NCI-H748 (cell line): ENCODE results near the gene TMEM41B.
A peak's percentile ranks its signal among the peaks of the same experiment; 100 is the strongest.

Experiments
- DNase-seq: peaks from one replicate; lab custom pipeline; 2025; ENCODE audit not compliant: unreplicated experiment; lab: John Stamatoyannopoulos, UW

Gene TMEM41B

DNA sequence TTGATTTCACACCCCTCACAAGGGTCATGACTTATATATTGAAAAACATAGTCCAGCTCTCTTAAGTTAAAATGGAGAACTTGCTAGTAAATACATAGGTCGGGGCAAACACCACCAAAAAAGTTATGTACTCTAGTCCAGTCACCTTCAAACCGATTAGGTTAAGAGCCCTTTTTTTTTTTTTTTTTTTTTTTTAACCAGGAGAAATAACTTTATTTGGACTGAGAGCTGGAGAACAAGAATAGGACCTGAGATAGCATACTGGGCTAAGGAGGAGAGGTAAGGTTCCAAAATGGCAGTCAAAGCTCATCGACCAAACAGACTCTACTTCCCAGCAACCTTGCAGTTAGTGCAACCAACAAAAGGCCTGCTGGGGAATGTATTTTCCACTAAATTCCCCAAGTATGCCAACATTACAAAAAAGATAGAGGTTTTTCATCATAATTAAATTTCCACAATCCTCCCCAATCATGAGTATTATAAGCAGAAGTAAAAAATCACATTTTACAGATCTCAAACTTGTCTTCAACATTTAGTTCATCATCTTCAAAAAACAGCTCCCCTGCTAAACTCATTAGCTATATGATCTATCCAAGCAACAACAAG lies 3.8 kb downstream of the TMEM41B start:
- no peak for DNase-seq

DNA sequence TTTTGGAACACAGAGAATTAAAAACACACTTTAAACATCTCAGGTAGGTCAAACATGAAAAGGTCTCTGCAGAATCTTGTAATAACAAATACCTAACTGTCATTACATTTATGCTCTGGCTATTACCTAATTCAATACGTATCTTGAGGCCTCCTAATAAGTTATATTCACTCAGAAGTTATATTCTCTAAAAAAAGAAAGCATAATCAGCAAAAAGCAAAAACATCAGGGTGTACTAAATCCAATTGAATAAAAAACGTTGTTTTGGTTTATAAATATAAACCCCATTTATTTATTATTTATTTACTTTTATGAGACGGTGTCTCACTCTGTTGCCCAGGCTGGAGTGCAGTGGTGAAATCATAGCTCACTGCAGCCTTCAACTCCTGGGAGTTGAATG lies 10.2 kb downstream of the TMEM41B start:
- no peak for DNase-seq

DNA sequence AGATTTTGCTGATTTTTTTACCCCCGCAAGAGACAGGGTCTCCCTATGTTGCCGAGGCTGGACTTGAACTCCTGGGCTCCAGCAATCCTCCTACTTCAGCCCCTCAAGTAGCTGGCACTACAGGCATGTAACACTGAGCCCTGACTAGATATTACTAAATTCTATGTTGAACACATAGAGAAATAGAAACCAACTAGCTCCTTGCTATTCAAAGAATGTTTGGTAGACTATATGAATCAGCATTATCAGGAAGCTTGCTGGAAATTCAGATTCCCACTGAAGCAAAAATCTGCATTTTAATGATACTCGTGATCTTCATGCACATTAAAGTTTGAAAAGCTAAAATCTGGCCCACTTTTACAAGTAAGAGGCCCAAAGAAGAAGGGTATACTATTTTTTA lies 11.9 kb downstream of the TMEM41B start:
- no peak for DNase-seq

GRCh38 chr11:9301720-9302119 lies 12.7 kb downstream of the TMEM41B start:
- no peak for DNase-seq

DNA sequence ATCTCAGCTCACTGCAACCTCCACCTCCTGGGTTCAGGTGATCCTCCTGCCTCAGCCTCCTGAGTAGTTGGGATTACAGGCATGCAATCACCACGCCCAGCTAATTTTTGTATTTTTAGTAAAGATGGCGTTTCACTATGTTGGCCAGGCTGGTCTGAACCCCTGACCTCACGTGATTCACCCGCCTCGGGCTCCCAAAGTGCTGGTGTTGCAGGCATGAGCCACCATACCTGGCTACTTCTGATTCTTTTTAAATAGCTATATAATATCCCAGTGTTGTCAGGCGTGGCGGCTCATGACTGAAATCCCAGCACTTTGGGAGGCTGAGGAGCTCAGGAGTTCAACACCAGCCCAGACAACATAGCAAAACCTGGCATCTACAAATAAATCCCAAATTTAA lies 20.7 kb downstream of the TMEM41B start:
- no peak for DNase-seq

DNA sequence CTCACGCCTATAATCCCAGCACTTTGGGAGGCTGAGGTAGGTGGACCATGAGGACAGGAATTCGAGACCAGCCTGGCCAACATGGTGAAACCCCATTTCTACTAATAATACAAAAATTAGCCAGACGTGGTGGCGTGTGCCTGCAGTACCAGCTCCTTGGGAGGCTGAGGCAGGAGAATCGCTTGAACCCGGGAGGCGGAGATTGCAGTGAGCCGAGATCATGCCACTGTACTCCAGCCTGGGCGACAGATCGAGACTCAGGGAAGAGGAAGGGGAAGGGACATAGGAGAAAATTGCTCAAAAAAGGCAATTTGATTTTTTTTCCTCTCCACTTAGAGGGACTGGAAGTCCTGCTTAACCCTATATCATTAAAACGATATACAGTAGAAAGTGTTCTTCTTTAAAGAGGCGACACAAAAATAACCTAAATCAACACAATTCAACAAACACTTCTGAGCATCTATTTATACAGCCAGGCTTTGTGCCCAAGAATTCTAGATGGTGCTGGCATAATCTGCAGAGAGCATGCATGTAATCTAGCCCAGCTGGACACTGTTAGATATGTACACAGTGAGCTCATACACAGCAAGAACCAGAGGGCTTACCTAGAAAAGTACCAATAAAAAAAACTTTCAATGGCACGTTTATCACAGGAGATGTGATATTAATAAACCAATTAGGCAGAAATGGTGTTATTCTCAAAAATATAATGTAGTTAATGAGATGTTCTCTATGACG lies 28.4 kb downstream of the TMEM41B start:
- DNase-seq: no peak

DNA sequence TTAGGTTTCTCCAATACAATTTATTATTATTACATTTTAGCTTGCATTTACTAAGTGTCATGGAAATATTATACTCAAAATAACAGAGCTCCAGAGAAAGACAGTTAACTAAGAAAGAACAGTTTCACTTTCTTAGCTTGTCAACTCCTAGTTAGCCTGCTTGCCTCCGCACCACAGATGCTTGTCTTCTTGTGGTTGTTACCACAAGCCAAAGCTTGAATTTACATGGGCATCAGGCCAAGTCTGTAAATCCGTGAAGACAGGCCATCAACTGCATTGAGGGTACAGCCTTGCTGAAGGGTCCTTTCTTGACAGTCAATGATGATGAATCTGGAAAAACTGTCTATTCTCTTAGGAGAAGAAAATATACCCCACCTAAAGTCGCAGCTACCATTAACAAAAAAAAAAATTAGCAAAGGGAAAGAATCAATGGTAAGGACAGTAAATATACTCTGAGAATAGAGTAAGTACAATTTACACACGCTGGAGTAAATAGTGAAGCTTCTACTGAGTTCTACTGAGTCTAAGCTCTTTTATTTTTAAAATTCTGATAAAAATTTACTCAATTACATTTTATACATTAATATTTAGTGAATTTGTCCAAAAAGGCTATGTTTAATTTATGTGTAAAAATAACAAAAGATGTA lies 33.6 kb downstream of the TMEM41B start:
- no peak for DNase-seq

GRCh38 chr11:9277176-9277575 lies 37.2 kb downstream of the TMEM41B start:
- no peak for DNase-seq

GRCh38 chr11:9276571-9276970 lies 37.8 kb downstream of the TMEM41B start:
- DNase-seq: peak; percentile 30

GRCh38 chr11:9274499-9275258 lies 39.7 kb downstream of the TMEM41B start:
- no peak for DNase-seq

DNA sequence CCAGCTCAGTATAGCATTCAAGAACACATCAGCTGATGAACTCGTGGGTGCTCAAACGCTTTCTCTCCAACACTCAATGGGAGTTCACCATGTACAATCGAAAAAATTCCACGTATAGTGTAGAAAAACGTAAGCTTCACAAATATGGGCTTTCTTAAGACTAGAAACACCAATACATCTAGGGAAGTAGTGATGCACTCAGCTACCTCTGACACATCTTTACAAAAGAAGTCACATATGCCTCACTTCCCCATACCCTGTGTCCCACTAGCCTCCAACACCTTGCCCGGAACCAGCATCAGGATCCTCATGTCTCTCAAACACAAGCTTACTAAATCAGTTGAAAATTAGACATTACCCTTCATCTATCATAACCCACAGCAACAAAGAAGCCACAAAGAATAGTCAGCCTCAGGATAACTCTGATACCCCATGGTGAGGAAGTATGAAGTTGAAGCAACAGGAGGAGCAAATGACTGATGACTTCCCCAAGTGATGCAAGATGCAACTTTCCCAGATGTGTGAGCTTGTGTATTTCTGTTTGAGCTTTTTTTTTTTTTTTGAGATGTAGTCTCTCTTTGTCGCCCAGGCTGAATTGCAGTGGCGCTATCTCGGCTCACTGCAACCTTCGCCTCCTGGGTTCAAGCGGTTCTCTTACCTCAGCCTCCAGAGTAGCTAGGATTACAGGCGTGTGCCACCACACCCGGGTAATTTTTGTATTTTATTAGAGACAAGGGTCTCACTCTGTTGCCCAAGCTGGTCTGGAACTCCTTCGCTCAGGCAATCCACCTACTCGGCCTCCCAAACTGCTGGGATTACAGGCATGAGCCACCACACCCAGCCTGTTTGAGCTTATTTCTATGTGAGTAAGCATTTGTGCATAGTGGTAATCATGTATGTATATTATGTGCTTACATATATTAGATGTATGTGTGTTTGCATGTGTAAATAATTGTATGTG lies 40.7 kb downstream of the TMEM41B start:
- DNase-seq: no peak

DNA sequence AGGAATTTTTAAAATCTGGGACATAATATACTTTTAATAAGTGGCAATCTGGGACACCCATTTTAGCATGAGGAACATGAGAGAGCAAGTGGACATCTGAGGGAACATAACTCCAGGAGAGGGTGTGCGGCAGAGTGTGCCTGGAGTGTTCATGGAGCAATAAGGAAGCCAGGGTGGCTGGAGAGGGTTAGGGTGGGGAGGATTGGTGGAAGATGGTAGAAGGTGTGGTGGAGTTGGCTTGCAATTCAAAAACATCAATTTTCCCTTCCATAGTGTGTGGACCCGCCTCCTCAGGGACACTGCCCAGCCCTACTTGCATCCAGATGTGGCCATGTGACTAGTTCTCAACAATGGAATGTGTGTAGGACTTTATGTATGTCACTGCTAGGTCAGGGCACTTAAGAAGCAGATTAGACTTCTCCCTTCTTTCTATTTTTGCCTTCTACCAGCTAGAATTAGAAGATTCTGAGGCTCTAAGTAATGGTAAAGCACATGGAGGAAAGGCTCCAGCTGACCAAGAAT lies 44.8 kb downstream of the TMEM41B start:
- DNase-seq: no peak

DNA sequence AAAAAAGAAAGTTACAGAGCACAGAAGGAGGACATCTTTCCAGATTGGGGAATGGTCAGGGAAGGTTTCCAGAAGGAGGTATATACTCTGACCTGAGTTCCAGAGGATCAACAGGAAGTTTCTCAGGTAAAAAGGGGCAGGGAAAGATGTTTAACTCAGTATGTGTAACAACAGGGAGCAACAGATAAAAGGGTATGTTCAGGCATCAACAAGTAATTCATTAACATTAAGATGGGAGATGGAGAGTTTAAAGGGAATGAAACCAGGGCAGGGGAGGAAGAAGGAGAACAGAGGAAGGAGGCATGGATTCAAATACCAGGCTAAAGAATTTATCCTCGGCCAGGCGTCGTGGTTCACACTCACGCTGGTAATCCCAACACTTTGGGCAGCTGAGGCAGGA lies 46.7 kb downstream of the TMEM41B start:
- DNase-seq: no peak

DNA sequence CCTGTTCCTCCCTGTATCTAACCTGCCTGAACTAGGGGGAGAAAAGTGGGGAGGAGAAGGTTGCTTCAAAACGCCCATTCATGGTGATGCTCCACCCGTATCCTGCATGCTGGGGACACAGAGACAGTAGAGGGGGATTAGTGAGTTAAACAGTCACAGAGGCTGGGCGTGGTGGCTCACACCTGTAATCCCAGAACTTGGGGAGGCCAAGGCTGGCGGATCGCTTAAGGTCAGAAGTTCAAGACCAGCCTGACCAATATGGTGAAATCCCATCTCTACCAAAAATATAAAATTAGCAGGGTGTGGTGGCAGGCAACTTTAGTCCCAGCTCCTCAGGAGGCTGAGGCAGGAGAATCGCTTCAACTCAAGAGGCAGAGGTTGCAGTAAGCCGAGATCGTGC lies 47.5 kb downstream of the TMEM41B start:
- no peak for DNase-seq

- no peak for DNase-seq
Observed at GRCh38 chr11:9266132-9266736, 48.2 kb downstream of the TMEM41B start.

GRCh38 chr11:9265211-9266131 lies 48.9 kb downstream of the TMEM41B start, which contains the start of gene DENND5A:
TSS of gene DENND5A (minus strand) at chr11:9265350. CDS start at chr11:9265069, 281 bp downstream.
- DNase-seq: peak; percentile 86

GRCh38 chr11:9264316-9265210 lies 49.8 kb downstream of the TMEM41B start:
- peak; percentile 61 for DNase-seq
